Stimulated activated CD8-positive, alpha-beta memory T cell treated with anti-CD3 and anti-CD28 coated beads, Interleukin-15, amount 100 ng/mL, for 1 hour (primary cell): ENCODE measurements around the gene COIL.
"Not testable (repeated sequence)": the region's sequence is repeated elsewhere in the genome, so short reads cannot be mapped to it uniquely, and the experiment has no call there.

ENCODE experiments used
- DNase-seq: peaks from one replicate; pipeline ENCODE4 v3.0.0-alpha.2; 2020; ENCODE audit warnings: low read depth

The COIL gene

GRCh38 chr17:56978441-56979090 is 17.7 kb upstream of the COIL start:
- DNase-seq: no peak

GRCh38 chr17:56977673-56978395 is 17.0 kb upstream of the COIL start, which contains the start of gene SCPEP1:
Gene SCPEP1, plus strand, starts transcription at chr17:56978131. Its CDS starts 29 bp downstream, at chr17:56978160.
- DNase-seq: peak; percentile 58

- no peak for DNase-seq
Observed at GRCh38 chr17:56976941-56977608, 16.2 kb upstream of the COIL start.

- no peak for DNase-seq
Observed at GRCh38 chr17:56975656-56976055, 14.8 kb upstream of the COIL start.

GRCh38 chr17:56974055-56974454 is 13.2 kb upstream of the COIL start:
- DNase-seq: no peak

GRCh38 chr17:56973520-56973919 is 12.7 kb upstream of the COIL start:
- no peak for DNase-seq

GRCh38 chr17:56972111-56972730 is 11.4 kb upstream of the COIL start:
- no peak for DNase-seq

GRCh38 chr17:56970974-56971373 is 10.1 kb upstream of the COIL start:
- no peak for DNase-seq

GRCh38 chr17:56966338-56966737 is 5.5 kb upstream of the COIL start:
- DNase-seq: no peak

GRCh38 chr17:56965681-56966080 is 4.8 kb upstream of the COIL start:
- not testable (repeated sequence) for DNase-seq

- not testable (repeated sequence) for DNase-seq
Observed at GRCh38 chr17:56965241-56965640, 4.4 kb upstream of the COIL start.

GRCh38 chr17:56956992-56957391 is 3.9 kb downstream of the COIL start:
- no peak for DNase-seq

- DNase-seq: no peak
Observed at GRCh38 chr17:56949595-56949994, 11.3 kb downstream of the COIL start.

- no peak for DNase-seq
Observed at GRCh38 chr17:56948491-56948890, 12.4 kb downstream of the COIL start.

- no peak for DNase-seq
Observed at GRCh38 chr17:56947741-56948140, 13.1 kb downstream of the COIL start.

- DNase-seq: no peak
Observed at GRCh38 chr17:56945938-56946505, 14.8 kb downstream of the COIL start.

GRCh38 chr17:56943505-56944125 is 17.2 kb downstream of the COIL start:
- no peak for DNase-seq

GRCh38 chr17:56939869-56940484 is 20.9 kb downstream of the COIL start:
- DNase-seq: no peak

- DNase-seq: not testable (repeated sequence)
Observed at GRCh38 chr17:56938206-56938605, 22.6 kb downstream of the COIL start.

- DNase-seq: no peak
Observed at GRCh38 chr17:56937687-56938086, 23.2 kb downstream of the COIL start.

- DNase-seq: no peak
Observed at GRCh38 chr17:56936697-56937322, 24.0 kb downstream of the COIL start.
